ENCODE measurements around the gene KLF15. TPM values are rescaled to one million over a fixed set of nuclear protein-coding genes. Genes with fewer than 3 reads are reported as not detected.
A peak's percentile ranks its signal among the peaks of the same experiment; 100 is the strongest.

KLF15 gene
- total RNA-seq, 2 donors from 2014 or later, result 43.4 to 55.1 TPM

DNA sequence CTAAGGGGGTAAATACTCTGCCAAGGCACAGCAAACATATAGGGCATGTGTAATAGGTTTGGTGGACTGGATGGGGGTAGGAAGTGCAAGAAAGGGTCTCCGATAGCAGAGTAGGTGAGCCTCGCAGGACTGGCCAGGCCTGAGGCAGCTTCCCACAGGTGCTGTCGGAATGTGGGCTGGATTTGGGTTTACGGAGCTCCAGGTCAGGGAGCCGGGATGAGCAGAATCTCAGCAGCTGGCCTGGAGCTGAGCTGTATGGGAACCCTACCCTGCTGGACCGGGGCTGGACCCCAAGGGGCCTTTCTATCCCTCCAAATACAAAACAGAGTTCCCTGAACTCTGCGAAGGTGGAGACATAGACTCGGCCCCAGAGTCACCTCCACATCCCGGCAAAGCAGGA lies 15.0 kb downstream of the KLF15 start:
- peaks cover 19% of the 10 kb centered on the region for H3K36me3 ChIP-seq
- H3K27me3 ChIP-seq, result no peaks in the 10 kb centered on the region
- peak; percentile 56 for DNase-seq (ENCODE audit: low spot score)
- peaks cover 0 to 67% of the 10 kb centered on the region in 2 donors for H3K4me1 ChIP-seq
- no peak overlapping the region for H3K4me3 ChIP-seq
- TF ChIP-seq, protein P1, sequence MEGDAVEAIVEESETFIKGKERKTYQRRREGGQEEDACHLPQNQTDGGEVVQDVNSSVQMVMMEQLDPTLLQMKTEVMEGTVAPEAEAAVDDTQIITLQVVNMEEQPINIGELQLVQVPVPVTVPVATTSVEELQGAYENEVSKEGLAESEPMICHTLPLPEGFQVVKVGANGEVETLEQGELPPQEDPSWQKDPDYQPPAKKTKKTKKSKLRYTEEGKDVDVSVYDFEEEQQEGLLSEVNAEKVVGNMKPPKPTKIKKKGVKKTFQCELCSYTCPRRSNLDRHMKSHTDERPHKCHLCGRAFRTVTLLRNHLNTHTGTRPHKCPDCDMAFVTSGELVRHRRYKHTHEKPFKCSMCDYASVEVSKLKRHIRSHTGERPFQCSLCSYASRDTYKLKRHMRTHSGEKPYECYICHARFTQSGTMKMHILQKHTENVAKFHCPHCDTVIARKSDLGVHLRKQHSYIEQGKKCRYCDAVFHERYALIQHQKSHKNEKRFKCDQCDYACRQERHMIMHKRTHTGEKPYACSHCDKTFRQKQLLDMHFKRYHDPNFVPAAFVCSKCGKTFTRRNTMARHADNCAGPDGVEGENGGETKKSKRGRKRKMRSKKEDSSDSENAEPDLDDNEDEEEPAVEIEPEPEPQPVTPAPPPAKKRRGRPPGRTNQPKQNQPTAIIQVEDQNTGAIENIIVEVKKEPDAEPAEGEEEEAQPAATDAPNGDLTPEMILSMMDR (IDR thresholded peaks at IDR 0.05), result no peak
- no peaks in the 10 kb centered on the region for H3K9me3 ChIP-seq
- no peak overlapping the region for H3K27ac ChIP-seq

DNA sequence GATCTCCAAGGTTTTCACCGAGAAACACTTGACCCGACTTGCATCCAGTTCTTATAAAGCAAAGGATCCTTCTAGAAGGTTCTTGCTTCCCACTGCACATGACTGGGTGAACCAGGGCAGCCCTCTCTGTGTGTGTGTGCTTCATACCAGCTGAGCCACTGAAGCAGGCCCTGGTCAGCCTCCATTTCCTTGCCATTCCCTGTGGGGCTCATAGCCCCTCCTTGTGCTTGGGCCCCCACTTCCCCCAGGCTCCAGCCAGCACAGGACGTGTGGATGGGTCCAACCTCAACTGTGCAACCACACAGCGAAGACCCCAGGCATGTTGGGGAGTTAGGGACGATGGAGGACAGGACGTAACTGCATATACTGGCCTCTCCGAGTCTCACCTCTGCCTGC lies 15.5 kb downstream of the KLF15 start:
- Histone ChIP-seq H3K36me3 (peaks cover 19% of the 10 kb centered on the region), H3K27ac (no peak overlapping the region), H3K4me3 (no peak overlapping the region), H3K27me3 (no peaks in the 10 kb centered on the region), H3K4me1 (peaks cover 0 to 62% of the 10 kb centered on the region in 2 donors), H3K9me3 (no peaks in the 10 kb centered on the region)
- DNase-seq (ENCODE audit: low spot score), result peak; percentile 42
- TF ChIP-seq, protein P1 (IDR thresholded peaks at IDR 0.05), result no peak

DNA sequence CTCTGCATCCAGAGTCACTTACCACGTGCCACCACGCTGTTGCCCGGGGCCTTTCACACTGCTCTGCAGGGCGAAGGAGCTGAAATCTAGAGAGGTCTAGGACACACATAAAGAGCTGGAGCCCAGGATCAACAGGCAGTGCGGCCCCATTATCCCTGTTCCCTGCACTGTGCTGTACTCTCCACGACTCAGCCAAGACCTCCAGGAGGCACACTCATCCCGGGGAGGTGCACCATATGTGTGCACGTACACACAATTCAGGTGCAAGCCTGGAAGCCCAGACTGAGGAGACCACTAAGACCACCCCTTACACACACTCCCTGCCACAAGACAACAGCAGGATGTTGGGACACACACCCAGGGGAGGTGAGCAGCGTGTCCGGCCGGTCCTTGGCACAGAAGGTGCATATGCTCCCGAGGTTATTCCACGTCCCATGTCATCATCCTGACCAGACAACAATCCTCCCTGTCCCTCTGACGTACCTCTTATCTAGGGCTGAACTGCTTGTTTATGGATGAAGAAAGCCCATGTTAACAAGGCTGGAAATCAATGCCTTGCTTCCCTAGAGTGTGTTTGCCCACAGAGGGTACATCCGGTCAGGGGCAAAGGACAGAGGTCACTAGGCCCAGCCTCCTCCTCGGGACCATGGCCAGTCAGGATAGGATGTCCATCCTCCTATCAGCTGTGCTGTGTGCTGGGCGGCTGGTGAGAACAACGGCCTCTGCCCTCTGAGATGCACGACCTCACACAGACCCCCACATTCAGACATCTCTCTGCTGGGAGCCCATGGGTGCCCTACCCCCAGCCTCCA lies 16.1 kb downstream of the KLF15 start:
- peak; percentile 56 for DNase-seq (ENCODE audit: low spot score)
- H3K9me3 ChIP-seq, result no peaks in the 10 kb centered on the region
- TF ChIP-seq, protein P1 (IDR thresholded peaks at IDR 0.05), result no peak
- peaks cover 0 to 56% of the 10 kb centered on the region in 2 donors for H3K4me1 ChIP-seq
- no peak overlapping the region for H3K27ac ChIP-seq
- no peak overlapping the region for H3K4me3 ChIP-seq
- peaks cover 15% of the 10 kb centered on the region for H3K36me3 ChIP-seq
- H3K27me3 ChIP-seq, result no peaks in the 10 kb centered on the region

DNA sequence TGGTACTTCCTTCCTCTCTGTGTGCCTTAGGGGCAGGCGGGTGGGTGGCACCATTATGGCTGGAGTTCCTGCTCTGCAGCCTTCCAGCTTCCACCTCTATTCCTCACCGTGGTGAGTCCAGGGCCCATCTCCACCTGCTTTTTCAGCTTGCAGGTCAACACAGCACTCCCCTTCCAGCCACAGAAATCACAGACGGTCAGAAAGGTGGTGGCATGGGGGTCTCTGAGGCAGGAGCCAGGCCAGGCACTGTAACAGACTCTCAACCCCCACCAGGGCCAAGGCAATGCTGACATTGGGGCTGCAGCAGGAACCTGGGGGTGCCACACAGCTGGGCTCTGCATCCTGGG lies 16.6 kb downstream of the KLF15 start:
- no peaks in the 10 kb centered on the region for H3K27me3 ChIP-seq
- H3K36me3 ChIP-seq, result peaks cover 10% of the 10 kb centered on the region
- TF ChIP-seq, protein P1 (IDR thresholded peaks at IDR 0.05), result no peak
- peak overlapping the region in 1 of 2 donors; percentile 23 for H3K27ac ChIP-seq
- peak; percentile 53 for DNase-seq (ENCODE audit: low spot score)
- H3K4me1 ChIP-seq, result peaks cover 0 to 53% of the 10 kb centered on the region in 2 donors
- H3K4me3 ChIP-seq, result no peak overlapping the region
- no peaks in the 10 kb centered on the region for H3K9me3 ChIP-seq

DNA sequence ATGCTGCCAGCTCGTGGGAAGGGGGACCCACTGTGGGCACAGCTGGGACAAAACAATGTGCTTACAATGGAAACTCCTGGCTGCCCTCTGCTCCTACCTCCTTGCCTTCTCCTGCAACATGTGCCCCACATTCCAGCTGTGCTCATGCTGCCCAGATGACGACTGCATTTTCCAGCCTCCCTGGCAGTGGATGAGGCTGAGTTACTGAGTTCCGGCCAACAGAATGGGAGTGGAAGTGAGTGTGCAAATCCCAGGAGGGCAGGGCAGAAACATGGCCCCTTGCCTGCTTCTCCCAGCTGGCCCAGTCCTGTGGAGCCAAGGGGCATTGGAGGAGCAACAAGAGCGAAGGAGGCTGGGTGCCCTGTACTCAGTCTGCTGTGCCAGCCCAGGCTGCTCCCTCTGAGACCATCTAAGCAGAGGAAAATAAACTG lies 17.1 kb downstream of the KLF15 start:
- H3K4me3 ChIP-seq, result no peak overlapping the region
- no peaks in the 10 kb centered on the region for H3K27me3 ChIP-seq
- TF ChIP-seq, protein P1 (IDR thresholded peaks at IDR 0.05), result no peak
- peaks cover 0 to 53% of the 10 kb centered on the region in 2 donors for H3K4me1 ChIP-seq
- H3K9me3 ChIP-seq, result no peaks in the 10 kb centered on the region
- DNase-seq (ENCODE audit: low spot score), result peak; percentile 73
- H3K27ac ChIP-seq, result no peak overlapping the region
- H3K36me3 ChIP-seq, result peaks cover 7% of the 10 kb centered on the region

Measured in right atrium auricular region (tissue), 2 donors.